NCI-H2171 (cell line): Measurements from ENCODE around the gene CLPTM1L.
"Not testable (repeated sequence)": the region's sequence is repeated elsewhere in the genome, so short reads cannot be mapped to it uniquely, and the experiment has no call there.

Experiments
- DNase-seq: peaks from one replicate; lab custom pipeline; 2025; lab: John Stamatoyannopoulos, UW

Gene CLPTM1L

DNA sequence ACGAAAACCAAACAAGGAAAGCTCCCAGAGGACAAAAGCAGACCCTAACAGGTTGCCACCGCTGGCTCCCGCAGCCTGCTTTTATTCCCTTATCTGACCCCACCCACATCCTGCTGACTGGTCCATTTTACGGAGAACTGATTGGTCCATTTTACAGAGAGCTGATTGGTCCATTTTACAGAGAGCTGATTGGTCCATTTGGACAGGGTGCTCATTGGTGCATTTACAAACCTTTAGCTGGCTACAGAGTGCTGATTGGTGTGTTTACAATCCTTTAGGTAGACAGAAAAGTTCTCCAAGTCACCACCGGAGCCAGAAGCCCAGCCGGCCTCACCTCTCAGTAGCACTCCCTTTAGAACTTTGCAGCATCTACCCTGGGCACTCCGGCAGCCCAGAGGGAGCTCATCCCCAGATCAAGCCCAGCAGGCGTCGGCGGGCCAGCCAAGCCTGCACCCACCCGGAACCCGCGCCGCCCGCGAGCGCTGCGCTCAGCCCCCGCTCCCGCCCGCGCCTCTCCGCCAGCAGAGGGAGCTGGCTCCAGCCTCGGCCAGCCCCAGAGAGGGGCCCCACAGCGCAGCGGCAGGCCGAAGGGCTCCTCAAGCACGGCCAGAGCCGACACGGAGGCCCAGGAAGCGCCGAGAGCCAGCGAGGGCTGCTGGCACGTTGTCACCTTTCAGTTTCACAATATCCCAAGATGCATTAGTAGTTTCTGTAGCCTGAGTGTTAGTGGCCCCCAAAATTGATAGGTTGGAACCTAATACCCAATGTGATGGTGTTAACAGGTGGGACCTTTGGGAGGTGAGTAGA lies 35.3 kb upstream of the CLPTM1L start:
- no peak for DNase-seq

- no peak for DNase-seq
Observed at GRCh38 chr5:1378866-1379659, 34.2 kb upstream of the CLPTM1L start.

DNA sequence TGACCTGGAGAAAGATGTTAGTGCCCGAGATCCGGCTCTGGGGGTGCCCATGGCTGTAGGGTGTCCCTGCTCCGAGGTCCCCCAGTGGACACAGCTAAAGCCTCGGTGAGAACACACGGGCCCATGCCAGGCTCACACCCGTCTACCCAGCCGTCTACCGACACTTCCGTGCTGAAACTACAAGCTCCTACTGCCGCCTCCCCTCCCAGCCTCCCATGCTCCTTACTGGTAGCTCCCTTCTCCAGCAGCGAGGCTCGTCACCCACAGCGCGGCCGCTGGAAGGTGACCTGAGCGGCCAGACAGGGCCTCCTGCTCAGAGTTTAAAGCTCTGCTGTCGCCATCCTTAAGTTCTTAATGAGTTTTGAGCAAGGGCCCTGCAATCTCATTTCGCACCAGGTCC lies 33.2 kb upstream of the CLPTM1L start:
- no peak for DNase-seq

- no peak for DNase-seq
Observed at GRCh38 chr5:1376981-1377380, 32.1 kb upstream of the CLPTM1L start.

DNA sequence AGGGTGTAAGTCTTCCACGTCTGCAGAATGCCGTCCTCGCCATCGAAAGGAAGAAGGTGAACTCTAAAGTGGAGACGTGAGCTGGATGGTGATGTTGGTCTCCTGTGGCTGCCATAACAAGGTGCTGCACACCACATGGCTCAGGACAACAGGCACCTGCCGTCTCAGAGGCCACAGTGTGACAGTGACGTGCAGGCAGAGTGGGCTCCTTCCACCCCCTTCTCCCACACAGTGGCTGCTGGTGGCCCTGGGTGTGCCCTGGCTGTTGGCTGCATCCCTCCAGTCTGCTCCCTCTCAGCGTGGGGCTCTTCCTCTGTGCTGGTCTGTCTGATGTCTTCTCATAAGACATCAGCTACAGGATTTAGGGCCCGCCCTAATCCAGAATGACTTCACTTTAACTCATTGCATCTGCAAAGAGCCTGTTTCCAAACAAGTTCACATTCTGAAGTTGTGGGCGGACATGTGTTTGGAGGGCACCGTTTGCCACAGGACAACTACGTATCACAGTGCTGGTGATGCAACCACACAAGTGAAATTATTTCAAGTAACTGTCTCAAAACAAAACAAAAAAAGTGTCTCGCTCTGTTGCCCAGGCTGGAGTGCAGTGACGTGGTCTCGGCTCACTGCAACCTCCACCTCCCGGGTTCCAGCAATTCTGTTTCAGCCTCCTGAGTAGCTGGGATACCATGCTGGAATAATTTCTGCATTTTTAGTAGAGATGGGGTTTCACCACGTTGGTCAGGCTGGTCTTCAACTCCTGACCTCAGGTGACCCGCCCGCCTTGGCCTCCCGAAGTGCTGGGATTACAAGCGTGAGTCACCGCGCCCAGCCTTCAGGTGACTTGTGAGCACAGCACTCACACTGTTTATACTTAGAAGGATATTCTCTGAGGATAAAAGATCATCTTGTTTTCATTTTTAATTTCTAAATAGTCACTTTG lies 31.2 kb upstream of the CLPTM1L start:
- no peak for DNase-seq

GRCh38 chr5:1374679-1375055 lies 29.8 kb upstream of the CLPTM1L start:
- DNase-seq = no peak

DNA sequence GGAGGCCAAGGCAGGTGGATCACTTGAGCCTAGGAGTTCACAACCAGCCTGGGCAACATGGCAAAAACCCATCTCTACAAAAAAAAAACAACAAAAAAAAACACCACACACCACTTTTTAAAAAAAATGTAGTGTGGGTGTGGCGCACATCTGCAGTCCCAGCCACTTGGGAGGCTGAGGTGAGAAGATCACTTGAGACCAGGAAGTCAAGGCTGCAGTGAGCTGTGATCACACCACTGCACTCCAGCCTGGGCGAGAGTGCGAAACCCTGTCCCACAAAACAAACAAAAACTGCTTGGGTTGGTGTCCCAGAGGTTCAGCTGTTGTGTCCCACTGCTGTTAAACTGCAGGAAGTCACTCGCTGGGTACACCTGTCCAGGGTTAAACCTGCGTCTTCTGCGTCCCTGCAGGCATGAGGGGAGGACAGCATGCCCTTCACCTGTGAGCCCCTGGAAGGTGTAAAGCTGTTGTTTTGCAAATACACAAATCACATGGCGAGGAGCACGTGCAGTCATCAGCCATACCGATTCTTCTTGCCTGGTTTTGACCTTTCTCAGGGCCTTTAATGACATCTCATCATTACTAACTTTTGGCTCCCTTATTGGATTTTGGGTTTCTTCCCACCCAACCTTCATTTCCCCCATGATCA lies 29.3 kb upstream of the CLPTM1L start:
- DNase-seq = no peak

DNA sequence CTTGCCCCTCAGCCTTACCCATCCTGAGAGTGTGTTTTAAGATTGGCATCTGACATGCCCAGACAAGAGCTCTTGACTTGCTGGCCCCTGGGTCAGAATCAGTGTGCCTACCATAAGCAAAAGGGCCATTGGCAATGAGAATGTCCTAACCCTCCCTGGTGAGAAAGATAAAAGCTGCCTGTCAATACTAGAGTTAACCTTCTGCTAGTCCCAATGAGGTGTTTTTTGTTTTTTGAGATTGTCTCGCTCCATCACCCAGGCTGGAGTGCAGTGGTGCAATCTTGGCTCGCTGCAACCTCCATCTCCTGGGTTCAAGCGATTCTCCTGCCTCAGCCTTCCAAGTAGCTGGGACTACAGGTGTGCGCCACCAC lies 27.1 kb upstream of the CLPTM1L start:
- not testable (repeated sequence) for DNase-seq

DNA sequence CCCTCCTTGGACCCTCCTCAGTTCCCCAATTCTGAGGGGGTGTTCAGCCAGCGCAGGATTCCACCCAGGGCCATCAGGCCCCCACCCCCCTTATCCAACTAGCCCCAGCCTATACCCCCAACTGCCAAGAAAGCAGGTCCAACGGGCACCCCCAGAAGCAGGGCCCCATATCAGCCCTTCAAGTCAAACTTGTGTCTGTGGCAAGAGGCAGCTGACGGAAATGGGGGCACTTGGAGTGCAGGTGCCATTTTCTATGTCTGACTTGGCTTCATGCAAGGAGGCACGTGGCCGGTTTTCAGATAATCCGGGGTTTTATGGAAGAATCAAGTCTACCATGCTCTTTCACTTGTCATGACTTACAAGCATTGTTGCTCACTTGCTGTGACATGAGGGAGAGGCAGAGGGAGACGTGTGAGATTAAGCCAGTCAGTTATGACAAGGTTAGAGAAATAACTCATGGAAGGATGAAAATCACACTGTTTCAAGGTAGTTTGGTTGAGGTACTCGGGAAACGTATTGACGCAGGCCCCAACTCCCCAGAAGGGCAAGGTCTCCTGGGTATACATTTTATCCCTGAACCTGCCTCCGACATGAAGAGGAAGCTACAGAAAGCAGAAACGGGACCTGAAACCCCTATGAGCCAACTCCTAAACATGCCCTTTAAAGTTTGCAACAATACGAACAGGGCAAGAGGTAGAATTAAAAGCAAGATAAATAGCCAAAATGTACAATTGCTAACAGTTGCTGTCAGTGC lies 26.5 kb upstream of the CLPTM1L start:
- DNase-seq = no peak

GRCh38 chr5:1370006-1370405 lies 25.1 kb upstream of the CLPTM1L start:
- no peak for DNase-seq

DNA sequence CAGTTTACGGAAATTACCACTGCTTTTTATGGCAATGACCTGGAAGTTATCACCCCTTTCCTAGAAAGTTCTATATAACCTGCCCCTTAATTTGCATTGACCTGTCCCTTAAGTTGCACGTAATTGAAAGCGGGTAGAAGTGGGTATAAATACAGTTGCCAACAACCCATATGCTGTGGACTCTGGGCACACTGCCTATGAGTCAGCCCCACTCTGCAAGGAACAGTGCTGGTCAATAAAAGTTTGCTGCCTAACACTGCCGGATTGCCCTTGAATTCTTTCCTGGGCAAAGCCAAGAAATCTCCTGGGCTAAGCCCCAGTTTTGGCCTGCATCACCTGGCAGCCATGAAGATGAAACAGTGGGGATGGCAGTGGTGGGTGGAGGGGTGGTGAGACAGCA lies 23.9 kb upstream of the CLPTM1L start:
- no peak for DNase-seq

DNA sequence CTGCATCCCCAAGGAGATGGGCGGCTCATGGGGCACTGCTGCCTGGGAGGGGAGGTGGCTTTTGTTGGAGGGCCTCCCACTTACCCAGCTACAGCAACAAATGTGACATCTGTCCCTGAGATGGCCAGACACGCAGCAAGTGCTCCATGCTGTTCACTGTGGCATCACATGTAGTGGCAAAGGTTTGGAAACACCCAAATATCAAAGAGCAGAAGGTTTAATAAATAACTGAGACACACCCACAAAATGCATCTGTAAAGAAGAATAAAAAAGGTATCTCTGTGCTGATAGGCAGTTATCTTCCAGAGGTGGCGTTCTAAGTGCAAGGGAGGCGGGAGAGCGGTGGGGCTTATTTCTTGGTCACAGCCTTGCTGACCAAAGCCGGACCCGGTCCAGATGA lies 23.3 kb upstream of the CLPTM1L start:
- DNase-seq = no peak

GRCh38 chr5:1367149-1367548 lies 22.2 kb upstream of the CLPTM1L start:
- no peak for DNase-seq

- no peak for DNase-seq
Observed at GRCh38 chr5:1366514-1366913, 21.6 kb upstream of the CLPTM1L start.

DNA sequence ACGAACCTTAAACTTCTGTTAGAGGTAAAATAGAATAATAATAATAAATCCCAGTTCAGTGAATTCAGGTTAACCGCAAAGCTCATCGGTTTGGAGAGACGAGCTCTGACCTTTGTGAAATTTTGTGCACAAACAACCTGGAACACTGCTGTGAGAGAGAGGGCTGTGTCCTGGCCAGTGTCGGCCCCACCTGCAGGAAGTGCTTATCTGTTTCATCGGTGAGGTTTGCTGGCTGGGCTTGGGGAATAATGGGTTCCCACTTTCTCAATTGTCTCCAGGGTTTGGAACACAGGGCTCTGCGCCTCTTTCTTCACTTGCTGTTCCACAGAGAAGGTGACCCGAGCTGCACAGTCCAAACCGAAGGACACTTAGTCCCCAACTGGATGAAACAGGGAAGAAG lies 19.3 kb upstream of the CLPTM1L start:
- DNase-seq = no peak

- DNase-seq = no peak
Observed at GRCh38 chr5:1363581-1363980, 18.7 kb upstream of the CLPTM1L start.

GRCh38 chr5:1363160-1363559 lies 18.3 kb upstream of the CLPTM1L start:
- no peak for DNase-seq

DNA sequence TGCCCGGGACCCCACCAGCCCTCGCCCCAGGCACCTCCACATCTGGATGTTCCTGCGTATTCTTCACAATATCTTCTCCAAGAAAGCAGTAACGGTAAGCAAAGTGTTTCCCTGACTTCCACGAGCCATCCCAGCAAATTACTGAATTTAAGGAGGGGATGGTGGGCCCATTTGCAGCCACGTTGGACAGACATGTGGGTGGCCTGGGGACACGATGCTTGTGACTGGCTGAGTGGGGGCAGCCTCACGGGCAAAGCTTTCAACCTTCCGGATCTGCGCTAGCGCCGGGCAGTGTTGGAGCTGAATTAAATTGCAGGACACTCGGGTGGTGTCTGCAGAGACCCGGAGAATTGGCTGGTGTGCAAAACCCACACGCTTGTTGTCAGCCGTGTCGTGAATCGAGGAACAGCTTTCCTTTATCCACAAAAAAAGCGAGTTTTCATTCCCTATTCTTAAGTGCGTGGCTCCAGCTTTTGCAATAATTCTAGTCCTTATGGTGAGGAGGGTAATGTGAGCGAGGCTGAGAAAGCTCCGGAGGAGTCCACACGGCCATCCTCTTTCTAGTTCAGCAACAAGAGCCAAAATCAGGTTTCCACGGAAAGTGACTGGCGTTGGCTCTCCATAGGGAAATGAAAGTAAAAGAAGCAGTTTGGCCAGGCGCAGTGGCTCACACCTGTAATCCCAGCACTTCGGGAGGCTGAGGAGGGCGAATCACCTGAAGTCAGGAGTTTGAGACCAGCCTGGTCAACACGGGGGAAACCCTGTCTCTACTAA lies 17.5 kb upstream of the CLPTM1L start:
- no peak for DNase-seq

DNA sequence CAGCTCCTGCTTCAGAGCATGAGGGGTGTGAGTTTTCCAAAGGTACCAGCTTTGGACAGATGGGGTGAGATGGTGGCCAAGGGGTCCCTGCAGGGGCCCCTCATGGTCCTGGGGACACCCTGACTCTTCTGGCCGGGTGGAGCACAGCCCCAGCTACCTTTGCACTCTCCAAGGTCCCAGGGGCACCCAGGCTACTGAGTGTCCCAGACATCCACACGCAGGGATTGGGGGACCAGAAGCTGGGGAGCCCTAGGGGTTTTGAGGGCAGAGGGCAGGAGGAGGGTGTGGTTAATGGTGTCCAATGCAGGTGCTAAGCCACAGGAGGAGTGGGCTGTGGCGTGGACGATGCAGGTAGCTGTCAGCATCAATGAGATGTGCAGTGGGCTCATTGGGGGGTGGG lies 16.0 kb upstream of the CLPTM1L start:
- DNase-seq = no peak

- not testable (repeated sequence) for DNase-seq
Observed at GRCh38 chr5:1360367-1360766, 15.5 kb upstream of the CLPTM1L start.
